ENCODE measurements around the gene ALMS1.
"Not testable (repeated sequence)": the region's sequence is repeated elsewhere in the genome, so short reads cannot be mapped to it uniquely, and the experiment has no call there.

ALMS1 gene

DNA sequence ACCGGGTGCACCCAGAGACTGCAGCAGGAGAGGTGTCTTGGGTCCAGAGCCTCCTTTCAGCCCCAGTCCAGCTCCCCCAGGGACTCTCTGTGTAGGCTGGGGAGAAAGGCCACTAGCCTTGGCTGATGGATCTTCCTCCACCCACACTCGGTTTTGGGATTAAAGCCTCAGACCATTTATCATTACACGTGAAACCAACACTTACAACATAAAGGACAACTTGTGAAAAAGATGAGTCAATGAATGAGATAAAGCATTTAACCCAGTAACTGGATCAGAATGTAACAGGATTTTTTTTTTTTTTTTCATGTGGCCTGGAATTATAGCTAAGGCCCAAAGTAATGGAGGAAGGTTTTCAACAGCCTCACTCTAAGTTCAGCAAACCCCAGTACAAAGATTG, 224.5 kb downstream of the ALMS1 start:
- Histone ChIP-seq H3K27me3 (replicated peaks; ENCODE audit: control insufficient read depth, insufficient read depth, low read length) (no peaks in the 10 kb centered on the region), H3K36me3 (ENCODE audit: control insufficient read depth, insufficient read depth, low read length) (no peaks in the 10 kb centered on the region), H3K4me3 (replicated peaks; ENCODE audit: low read depth, low read length) (no peak overlapping the region)
- TF ChIP-seq, protein P1, sequence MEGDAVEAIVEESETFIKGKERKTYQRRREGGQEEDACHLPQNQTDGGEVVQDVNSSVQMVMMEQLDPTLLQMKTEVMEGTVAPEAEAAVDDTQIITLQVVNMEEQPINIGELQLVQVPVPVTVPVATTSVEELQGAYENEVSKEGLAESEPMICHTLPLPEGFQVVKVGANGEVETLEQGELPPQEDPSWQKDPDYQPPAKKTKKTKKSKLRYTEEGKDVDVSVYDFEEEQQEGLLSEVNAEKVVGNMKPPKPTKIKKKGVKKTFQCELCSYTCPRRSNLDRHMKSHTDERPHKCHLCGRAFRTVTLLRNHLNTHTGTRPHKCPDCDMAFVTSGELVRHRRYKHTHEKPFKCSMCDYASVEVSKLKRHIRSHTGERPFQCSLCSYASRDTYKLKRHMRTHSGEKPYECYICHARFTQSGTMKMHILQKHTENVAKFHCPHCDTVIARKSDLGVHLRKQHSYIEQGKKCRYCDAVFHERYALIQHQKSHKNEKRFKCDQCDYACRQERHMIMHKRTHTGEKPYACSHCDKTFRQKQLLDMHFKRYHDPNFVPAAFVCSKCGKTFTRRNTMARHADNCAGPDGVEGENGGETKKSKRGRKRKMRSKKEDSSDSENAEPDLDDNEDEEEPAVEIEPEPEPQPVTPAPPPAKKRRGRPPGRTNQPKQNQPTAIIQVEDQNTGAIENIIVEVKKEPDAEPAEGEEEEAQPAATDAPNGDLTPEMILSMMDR (IDR thresholded peaks at IDR 0.05; ENCODE audit: insufficient read depth, low read length, poor library complexity, severe bottlenecking): no peak
- DNase-seq (ENCODE audit: extremely low read depth, insufficient read length): no peak

DNA sequence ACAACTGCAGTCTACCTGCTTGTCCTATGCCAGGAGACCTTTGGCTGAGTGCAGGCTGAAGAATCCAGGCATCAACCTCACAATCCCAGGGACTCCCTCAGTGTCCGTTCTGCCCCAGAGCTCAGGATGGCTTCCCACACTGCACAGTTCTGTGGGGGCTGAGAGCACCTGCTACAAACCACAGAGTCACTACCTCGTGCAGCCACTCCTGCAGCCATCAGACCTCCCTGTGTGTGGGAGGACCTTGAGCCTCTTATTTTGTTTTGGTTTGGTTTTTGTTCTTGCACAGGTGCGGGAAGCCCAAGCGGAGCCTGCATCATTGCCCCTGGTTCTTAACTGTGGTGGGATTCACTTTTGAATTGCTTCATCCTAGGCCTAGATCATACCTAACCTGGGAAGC, 225.6 kb downstream of the ALMS1 start:
- H3K36me3 ChIP-seq (ENCODE audit: control insufficient read depth, insufficient read depth, low read length): no peaks in the 10 kb centered on the region
- no peaks in the 10 kb centered on the region for H3K27me3 ChIP-seq (replicated peaks; ENCODE audit: control insufficient read depth, insufficient read depth, low read length)
- TF ChIP-seq, protein P1 (IDR thresholded peaks at IDR 0.05; ENCODE audit: insufficient read depth, low read length, poor library complexity, severe bottlenecking): no peak
- no peak overlapping the region for H3K4me3 ChIP-seq (replicated peaks; ENCODE audit: low read depth, low read length)
- DNase-seq (ENCODE audit: extremely low read depth, insufficient read length): no peak

DNA sequence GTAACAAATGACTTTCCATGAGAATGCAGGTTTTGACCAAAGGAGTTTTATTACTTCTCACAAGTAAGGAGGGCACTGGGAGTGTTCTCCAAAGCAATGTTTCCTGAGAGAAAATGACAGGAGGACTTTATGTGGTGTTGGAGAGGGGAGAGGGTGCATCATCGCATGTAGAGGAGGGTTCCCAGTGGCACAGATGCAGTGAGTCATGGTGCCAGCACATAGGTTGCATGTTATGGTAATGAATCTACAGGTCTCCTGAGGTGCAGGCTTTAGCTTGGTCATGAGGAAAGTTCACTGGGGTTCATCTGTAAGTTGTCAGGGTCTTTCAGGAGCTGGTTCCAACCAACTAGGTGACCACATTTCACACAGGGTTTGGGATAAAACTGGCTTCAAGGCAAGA, 226.2 kb downstream of the ALMS1 start:
- Histone ChIP-seq H3K27me3 (replicated peaks; ENCODE audit: control insufficient read depth, insufficient read depth, low read length) (no peaks in the 10 kb centered on the region), H3K4me3 (replicated peaks; ENCODE audit: low read depth, low read length) (no peak overlapping the region), H3K36me3 (ENCODE audit: control insufficient read depth, insufficient read depth, low read length) (no peaks in the 10 kb centered on the region)
- TF ChIP-seq, protein P1 (IDR thresholded peaks at IDR 0.05; ENCODE audit: insufficient read depth, low read length, poor library complexity, severe bottlenecking): no peak
- no peak for DNase-seq (ENCODE audit: extremely low read depth, insufficient read length)

DNA sequence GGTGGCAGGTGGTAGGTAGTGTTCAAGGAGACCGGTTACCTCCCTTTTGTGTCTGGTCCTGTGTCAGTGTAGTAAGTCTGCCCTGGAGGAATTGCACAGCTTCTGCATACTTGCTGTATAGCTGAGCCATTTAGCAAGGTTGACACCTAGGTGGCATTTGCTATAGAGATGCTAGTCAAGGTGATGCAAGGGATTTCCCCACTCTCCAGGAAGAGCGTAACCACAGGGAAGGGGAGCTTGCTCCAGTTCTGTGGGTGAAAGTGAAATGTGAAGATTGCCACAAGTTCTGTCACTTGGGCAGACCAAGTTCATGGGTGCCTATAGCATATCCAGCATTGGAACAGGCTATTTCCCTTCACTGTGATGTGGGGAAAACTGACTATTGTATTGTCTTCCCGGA, 228.5 kb downstream of the ALMS1 start:
- Histone ChIP-seq H3K27me3 (replicated peaks; ENCODE audit: control insufficient read depth, insufficient read depth, low read length) (no peaks in the 10 kb centered on the region), H3K4me3 (replicated peaks; ENCODE audit: low read depth, low read length) (no peak overlapping the region), H3K36me3 (ENCODE audit: control insufficient read depth, insufficient read depth, low read length) (no peaks in the 10 kb centered on the region)
- TF ChIP-seq, protein P1 (IDR thresholded peaks at IDR 0.05; ENCODE audit: insufficient read depth, low read length, poor library complexity, severe bottlenecking): no peak
- DNase-seq (ENCODE audit: extremely low read depth, insufficient read length): no peak

DNA sequence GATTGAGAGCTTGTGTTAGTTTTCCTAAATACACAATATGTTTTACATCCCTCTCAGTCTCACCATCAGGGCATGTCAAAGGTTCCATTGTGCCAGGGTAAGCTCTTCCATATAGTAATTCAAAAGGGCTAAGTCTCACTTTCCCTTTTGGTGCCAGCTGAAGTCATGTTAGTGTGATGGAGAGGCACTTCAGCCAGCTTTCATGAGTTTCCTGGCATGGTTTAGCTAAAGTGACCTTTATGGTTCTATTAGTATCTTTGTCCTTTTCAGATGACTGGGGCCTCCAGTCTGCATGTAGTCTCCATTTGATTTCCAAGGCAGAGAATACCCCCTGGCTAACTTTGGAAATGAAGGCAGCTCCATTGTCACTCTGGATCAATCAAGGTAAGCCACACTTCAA, 229.4 kb downstream of the ALMS1 start:
- TF ChIP-seq, protein P1 (IDR thresholded peaks at IDR 0.05; ENCODE audit: insufficient read depth, low read length, poor library complexity, severe bottlenecking): no peak
- Histone ChIP-seq H3K4me3 (replicated peaks; ENCODE audit: low read depth, low read length) (no peak overlapping the region), H3K27me3 (replicated peaks; ENCODE audit: control insufficient read depth, insufficient read depth, low read length) (no peaks in the 10 kb centered on the region), H3K36me3 (ENCODE audit: control insufficient read depth, insufficient read depth, low read length) (no peaks in the 10 kb centered on the region)
- DNase-seq (ENCODE audit: extremely low read depth, insufficient read length): no peak

DNA sequence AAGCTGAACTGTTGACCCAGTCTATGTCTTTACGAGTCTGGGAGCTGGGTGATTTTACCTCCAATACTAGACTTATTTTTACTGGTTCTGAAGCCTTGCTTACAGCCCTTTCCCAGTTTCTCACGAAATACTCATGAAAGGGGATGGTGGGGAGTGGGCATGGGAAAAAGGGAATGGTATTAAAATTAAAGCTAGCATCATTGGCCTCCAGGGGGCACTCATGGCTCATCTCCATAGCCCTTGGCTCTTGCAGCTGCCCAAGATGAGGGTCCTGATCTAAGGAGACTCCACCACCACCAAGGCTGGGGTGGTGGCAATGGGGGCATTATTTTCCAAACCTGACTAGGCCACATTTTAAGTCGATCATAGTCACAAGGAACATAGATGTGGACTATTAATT, 234.3 kb downstream of the ALMS1 start:
- H3K4me3 ChIP-seq (replicated peaks; ENCODE audit: low read depth, low read length); H3K27me3 ChIP-seq (replicated peaks; ENCODE audit: control insufficient read depth, insufficient read depth, low read length); H3K36me3 ChIP-seq (ENCODE audit: control insufficient read depth, insufficient read depth, low read length); DNase-seq (ENCODE audit: extremely low read depth, insufficient read length): not testable (repeated sequence)
- TF ChIP-seq, protein P1 (IDR thresholded peaks at IDR 0.05; ENCODE audit: insufficient read depth, low read length, poor library complexity, severe bottlenecking): peak; percentile 46

DNA sequence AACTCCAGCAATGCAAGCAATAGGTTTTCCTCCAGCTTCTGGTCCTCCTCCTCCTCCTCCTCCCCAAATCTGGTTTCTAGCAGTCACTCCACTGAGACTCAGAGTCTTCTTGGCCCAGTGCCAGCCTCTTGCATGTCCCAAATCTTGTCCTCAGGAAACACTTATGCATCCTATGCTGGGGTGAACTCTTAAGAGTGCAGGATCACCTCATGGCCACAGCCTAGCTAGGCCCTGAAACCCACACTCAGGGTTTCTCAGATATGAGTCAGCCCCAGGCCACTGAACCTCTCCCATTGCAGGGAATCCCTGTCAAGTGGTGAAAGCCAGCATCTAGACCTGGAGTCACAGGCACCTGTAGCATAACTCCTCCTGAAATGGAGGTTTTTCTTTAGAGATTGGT, 238.4 kb downstream of the ALMS1 start:
- H3K36me3 ChIP-seq (ENCODE audit: control insufficient read depth, insufficient read depth, low read length); H3K27me3 ChIP-seq (replicated peaks; ENCODE audit: control insufficient read depth, insufficient read depth, low read length); DNase-seq (ENCODE audit: extremely low read depth, insufficient read length); H3K4me3 ChIP-seq (replicated peaks; ENCODE audit: low read depth, low read length): not testable (repeated sequence)

DNA sequence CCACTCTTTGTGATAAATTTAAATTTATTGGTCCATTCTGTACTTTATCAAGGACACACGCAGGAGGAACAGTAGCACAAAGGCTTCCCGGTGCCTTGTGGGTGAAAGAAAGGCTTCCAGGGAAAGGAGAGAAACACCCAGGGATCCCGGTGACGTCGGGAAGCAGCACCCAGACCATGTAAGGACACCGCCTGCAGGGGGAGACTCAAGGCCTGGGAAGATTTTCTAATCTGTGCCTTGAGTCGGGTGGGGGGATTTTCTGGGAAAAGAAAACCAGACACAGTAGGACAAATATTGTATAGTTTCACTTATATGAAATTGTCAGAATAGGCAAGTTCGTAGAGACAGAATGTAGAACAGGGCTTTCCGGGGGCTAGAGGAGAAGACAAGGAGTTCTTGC, 239.0 kb downstream of the ALMS1 start:
- not testable (repeated sequence) for H3K27me3 ChIP-seq (replicated peaks; ENCODE audit: control insufficient read depth, insufficient read depth, low read length); DNase-seq (ENCODE audit: extremely low read depth, insufficient read length); H3K36me3 ChIP-seq (ENCODE audit: control insufficient read depth, insufficient read depth, low read length); H3K4me3 ChIP-seq (replicated peaks; ENCODE audit: low read depth, low read length)

DNA sequence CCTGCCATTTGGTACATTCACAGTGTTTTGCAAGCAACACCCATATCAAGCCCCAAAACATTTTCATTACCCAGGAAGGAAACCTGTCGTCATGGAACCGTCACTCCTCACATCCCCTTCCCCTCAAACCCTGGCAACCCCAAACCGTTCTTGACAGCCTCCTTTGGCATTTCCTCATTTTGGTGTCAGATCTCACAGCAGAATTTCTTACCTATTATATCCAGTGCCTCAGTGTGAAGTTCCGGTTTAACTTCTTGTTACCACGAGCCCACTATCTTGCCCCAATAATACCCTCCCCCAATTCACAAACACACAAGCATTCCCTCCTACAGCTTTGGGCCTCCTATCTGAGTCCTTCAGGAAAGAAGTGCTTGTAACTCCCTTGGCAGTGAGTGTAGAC, 240.6 kb downstream of the ALMS1 start:
- DNase-seq (ENCODE audit: extremely low read depth, insufficient read length); H3K27me3 ChIP-seq (replicated peaks; ENCODE audit: control insufficient read depth, insufficient read depth, low read length); H3K36me3 ChIP-seq (ENCODE audit: control insufficient read depth, insufficient read depth, low read length); H3K4me3 ChIP-seq (replicated peaks; ENCODE audit: low read depth, low read length): not testable (repeated sequence)
